ACC112 (cell line): Measurements from ENCODE around the gene TP73.

Experiments
- H2AFZ ChIP-seq: fragments of 200-600 bp; sonication (generic); one replicate; pipeline ENCODE4 v1.6.0; 2017; ENCODE audit warnings: antibody characterized with exemption, low read length; ENCODE audit not compliant: unreplicated experiment
- H3K27ac ChIP-seq: fragments of 200-600 bp; sonication (generic); 2 replicates; pipeline ENCODE4 v1.5.1; 2014; ENCODE audit warnings: low read depth, mild to moderate bottlenecking, antibody characterized with exemption, low read length, moderate library complexity
- H3K27me3 ChIP-seq: fragments of 200-600 bp; sonication (generic); 2 replicates; pipeline ENCODE4 v1.6.1; 2014; ENCODE audit warnings: mild to moderate bottlenecking, antibody characterized with exemption, low read length, moderate library complexity, mixed read lengths; ENCODE audit not compliant: insufficient read depth
- H3K36me3 ChIP-seq: fragments of 200-600 bp; sonication (generic); 2 replicates; pipeline ENCODE4 v1.6.1; 2016; ENCODE audit warnings: mild to moderate bottlenecking, antibody characterized with exemption, low read length, moderate library complexity, mixed read lengths; ENCODE audit not compliant: insufficient read depth
- H3K4me1 ChIP-seq: fragments of 200-600 bp; sonication (generic); one replicate; pipeline ENCODE4 v1.6.1; 2016; ENCODE audit warnings: low read length, mixed read lengths; ENCODE audit not compliant: insufficient read depth, unreplicated experiment, control insufficient read depth
- H3K4me3 ChIP-seq: fragments of 200-600 bp; sonication (generic); 2 replicates; pipeline ENCODE4 v1.5.1; 2014; ENCODE audit warnings: mild to moderate bottlenecking, low read depth, low read length
- H3K79me2 ChIP-seq: fragments of 200-600 bp; sonication (generic); one replicate; pipeline ENCODE4 v1.6.0; 2016; ENCODE audit warnings: low read length; ENCODE audit not compliant: control insufficient read depth, unreplicated experiment, insufficient read depth

Gene TP73

GRCh38 chr1:3691421-3692204, 39.3 kb downstream of the TP73 start:
- Histone ChIP-seq H3K79me2 (no peaks in the 10 kb centered on the region), H2AFZ (no peak overlapping the region), H3K27ac (no peak overlapping the region), H3K4me3 (no peak overlapping the region), H3K36me3 (no peaks in the 10 kb centered on the region), H3K4me1 (no peaks in the 10 kb centered on the region), H3K27me3 (peaks cover 21% of the 10 kb centered on the region; the same call in 1 of the 2 replicates)

- Histone ChIP-seq H2AFZ (no peak overlapping the region), H3K27me3 (peaks cover 24% of the 10 kb centered on the region), H3K36me3 (no peaks in the 10 kb centered on the region), H3K79me2 (no peaks in the 10 kb centered on the region), H3K27ac (no peak overlapping the region), H3K4me3 (no peak overlapping the region), H3K4me1 (no peaks in the 10 kb centered on the region)
Observed at GRCh38 chr1:3692598-3692997, 40.3 kb downstream of the TP73 start.

- no peak overlapping the region for H2AFZ ChIP-seq
- H3K79me2 ChIP-seq: no peaks in the 10 kb centered on the region
- peaks cover 31% of the 10 kb centered on the region for H3K27me3 ChIP-seq
- no peak overlapping the region for H3K27ac ChIP-seq
- no peaks in the 10 kb centered on the region for H3K36me3 ChIP-seq
- no peaks in the 10 kb centered on the region for H3K4me1 ChIP-seq
- H3K4me3 ChIP-seq: no peak overlapping the region
Observed at GRCh38 chr1:3693321-3693720, 41.0 kb downstream of the TP73 start.

- Histone ChIP-seq H2AFZ (peak overlapping the region; percentile 55), H3K27ac (no peak overlapping the region), H3K4me3 (peak overlapping the region; percentile 54), H3K36me3 (no peaks in the 10 kb centered on the region), H3K4me1 (no peaks in the 10 kb centered on the region), H3K27me3 (peaks cover 33% of the 10 kb centered on the region), H3K79me2 (no peaks in the 10 kb centered on the region)
Observed at GRCh38 chr1:3695326-3696217, 43.3 kb downstream of the TP73 start.

- Histone ChIP-seq H3K27ac (no peak overlapping the region), H2AFZ (no peak overlapping the region), H3K27me3 (peaks cover 40% of the 10 kb centered on the region), H3K4me3 (no peak overlapping the region), H3K36me3 (no peaks in the 10 kb centered on the region), H3K4me1 (no peaks in the 10 kb centered on the region), H3K79me2 (no peaks in the 10 kb centered on the region)
Observed at GRCh38 chr1:3696689-3697088, 44.4 kb downstream of the TP73 start.

- H2AFZ ChIP-seq: no peak overlapping the region
- no peaks in the 10 kb centered on the region for H3K36me3 ChIP-seq
- no peaks in the 10 kb centered on the region for H3K4me1 ChIP-seq
- H3K27me3 ChIP-seq: peaks cover 40% of the 10 kb centered on the region
- no peak overlapping the region for H3K27ac ChIP-seq
- no peak overlapping the region for H3K4me3 ChIP-seq
- no peaks in the 10 kb centered on the region for H3K79me2 ChIP-seq
Observed at GRCh38 chr1:3697104-3697503, 44.8 kb downstream of the TP73 start.

- Histone ChIP-seq H2AFZ (no peak overlapping the region), H3K27me3 (peaks cover 37% of the 10 kb centered on the region), H3K36me3 (no peaks in the 10 kb centered on the region), H3K79me2 (no peaks in the 10 kb centered on the region), H3K4me3 (no peak overlapping the region), H3K27ac (no peak overlapping the region), H3K4me1 (no peaks in the 10 kb centered on the region)
Observed at GRCh38 chr1:3697810-3698209, 45.5 kb downstream of the TP73 start.

- Histone ChIP-seq H3K79me2 (no peaks in the 10 kb centered on the region), H2AFZ (no peak overlapping the region), H3K27me3 (peaks cover 37% of the 10 kb centered on the region), H3K4me1 (peaks cover 8% of the 10 kb centered on the region), H3K36me3 (no peaks in the 10 kb centered on the region), H3K4me3 (no peak overlapping the region), H3K27ac (no peak overlapping the region)
Observed at GRCh38 chr1:3698660-3699408, 46.5 kb downstream of the TP73 start.

- no peak overlapping the region for H3K27ac ChIP-seq
- peaks cover 8% of the 10 kb centered on the region for H3K4me1 ChIP-seq
- no peak overlapping the region for H3K4me3 ChIP-seq
- no peaks in the 10 kb centered on the region for H3K79me2 ChIP-seq
- H2AFZ ChIP-seq: no peak overlapping the region
- no peaks in the 10 kb centered on the region for H3K36me3 ChIP-seq
- peaks cover 37% of the 10 kb centered on the region for H3K27me3 ChIP-seq
Observed at GRCh38 chr1:3699596-3699995, 47.3 kb downstream of the TP73 start.

GRCh38 chr1:3700631-3701030, 48.3 kb downstream of the TP73 start:
- Histone ChIP-seq H3K4me1 (peaks cover 8% of the 10 kb centered on the region), H3K4me3 (no peak overlapping the region), H2AFZ (no peak overlapping the region), H3K79me2 (no peaks in the 10 kb centered on the region), H3K27ac (no peak overlapping the region), H3K27me3 (peaks cover 37% of the 10 kb centered on the region), H3K36me3 (no peaks in the 10 kb centered on the region)
